ENCODE results near the gene PPM1D.
"Not testable (repeated sequence)": the region's sequence is repeated elsewhere in the genome, so short reads cannot be mapped to it uniquely, and the experiment has no call there.

- not testable (repeated sequence) for TF ChIP-seq CTCF (IDR thresholded peaks at IDR 0.05; ENCODE audit: insufficient read depth, low read length, poor library complexity, severe bottlenecking); EZH2phosphoT487 (conservative IDR thresholded peaks at IDR 0.05; ENCODE audit: low read length)
Measured at GRCh38 chr17:60613796-60614195, 13.8 kb downstream of the PPM1D start.
